Suppressor macrophage (primary cell): ENCODE measurements around the gene FBXO21.

Source experiments
- DNase-seq, 4 experiments: peaks; one replicate each; pipeline ENCODE4 v3.0.0-alpha.2; 2020 to 2022

FBXO21 gene

GRCh38 chr12:117139025-117139717 lies 51.1 kb downstream of the FBXO21 start:
- DNase-seq = peak in 2 of 4 experiments; percentile 28 to 29

DNA sequence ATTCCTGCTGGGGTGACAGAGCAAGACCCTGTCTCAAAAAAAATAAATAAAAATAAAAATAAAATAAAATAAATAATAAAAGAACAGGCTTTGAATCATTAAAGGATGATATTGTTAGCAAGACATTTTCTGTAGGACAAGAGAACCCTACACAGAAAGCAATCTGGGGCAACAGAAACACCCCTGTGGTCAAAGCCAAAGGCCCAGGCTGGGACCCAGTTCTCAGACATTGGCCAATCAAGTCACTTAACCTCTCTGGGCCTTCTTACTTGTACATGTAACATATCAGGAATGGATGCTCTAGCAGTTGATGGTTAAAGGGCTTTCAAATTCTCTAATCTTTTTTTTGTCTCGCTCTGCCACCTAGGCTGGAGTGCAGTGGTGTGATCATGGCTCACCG lies 55.5 kb downstream of the FBXO21 start:
- DNase-seq = no peak

DNA sequence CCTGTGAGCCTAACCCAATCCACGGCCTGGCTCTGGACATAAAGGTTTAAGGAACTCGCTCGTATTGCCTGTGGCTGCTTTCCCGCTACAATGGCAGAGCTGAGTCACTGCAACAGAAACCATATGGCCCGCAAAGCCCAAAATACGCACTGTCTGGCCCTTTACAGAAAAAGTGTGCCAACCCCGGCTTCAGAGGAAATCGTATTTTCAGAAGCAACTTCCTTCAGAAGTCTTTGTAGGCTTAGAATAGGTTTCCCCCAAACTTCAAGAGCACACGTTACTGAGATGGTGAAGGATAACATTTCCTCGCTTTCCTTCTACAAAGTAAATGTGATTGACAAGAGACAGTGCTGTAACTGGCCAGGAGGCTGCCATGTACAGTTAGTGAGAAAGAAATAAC lies 56.2 kb downstream of the FBXO21 start:
- DNase-seq = peak; percentile 67 to 75 (median 72)

- no peak for DNase-seq
These were observed 59.5 kb downstream of the FBXO21 start for GRCh38 chr12:117130801-117131200.

DNA sequence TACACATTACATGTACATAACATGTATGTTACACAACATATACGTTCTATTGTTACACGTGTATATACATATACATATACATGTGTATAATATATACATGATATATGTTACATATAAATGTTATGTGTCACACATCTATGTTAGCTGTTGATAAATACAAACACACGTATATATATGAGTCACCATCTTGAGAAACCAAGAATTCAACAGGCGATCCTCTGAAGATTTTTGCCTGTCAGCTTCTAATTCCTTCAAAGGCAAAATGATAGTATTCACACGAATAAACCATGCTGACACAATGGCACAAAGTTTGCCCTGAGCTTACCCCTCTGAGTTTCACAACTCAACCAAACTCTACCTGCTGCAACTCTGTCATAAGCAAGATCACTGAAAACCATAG lies 60.9 kb downstream of the FBXO21 start:
- no peak for DNase-seq

DNA sequence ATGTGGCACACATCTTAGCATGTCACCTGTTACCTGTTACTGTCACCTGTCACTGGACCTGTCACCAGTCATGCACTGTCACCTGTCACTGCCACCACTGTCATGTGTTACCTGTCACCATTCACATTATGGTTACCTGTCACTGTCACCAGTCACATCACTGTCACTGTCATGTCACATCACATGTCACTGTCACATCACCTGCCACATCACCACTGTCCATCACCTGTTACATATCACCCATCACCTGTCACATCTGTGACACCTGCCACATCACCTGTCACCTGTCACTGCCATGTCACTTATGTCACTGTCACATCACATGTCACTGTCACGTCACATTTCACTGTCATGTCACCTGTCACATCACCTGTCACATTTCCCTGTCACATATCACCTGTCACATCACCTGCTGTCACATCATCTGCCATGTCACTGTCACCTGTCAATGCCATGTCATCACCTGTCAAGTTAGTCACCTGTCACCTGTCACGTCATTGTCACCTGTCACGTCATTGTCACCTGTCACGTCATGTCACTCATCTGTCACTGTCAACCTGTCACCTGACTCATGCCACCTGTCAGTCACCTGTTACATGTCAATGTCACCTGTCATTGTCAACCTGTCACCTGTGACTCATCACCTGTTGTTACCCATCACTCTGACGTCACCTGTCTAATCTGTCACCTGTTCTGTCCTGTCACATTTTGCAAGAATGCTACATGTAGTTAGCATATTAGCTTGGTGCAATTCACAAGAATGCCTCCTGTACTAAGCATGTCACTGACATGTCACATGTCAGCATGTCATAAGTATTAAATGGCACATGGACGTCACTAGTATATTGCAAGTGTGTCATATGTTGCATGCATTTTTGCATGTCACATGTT lies 62.1 kb downstream of the FBXO21 start:
- DNase-seq = no peak

- DNase-seq = no peak
These were observed 63.9 kb downstream of the FBXO21 start for GRCh38 chr12:117126335-117126734.

DNA sequence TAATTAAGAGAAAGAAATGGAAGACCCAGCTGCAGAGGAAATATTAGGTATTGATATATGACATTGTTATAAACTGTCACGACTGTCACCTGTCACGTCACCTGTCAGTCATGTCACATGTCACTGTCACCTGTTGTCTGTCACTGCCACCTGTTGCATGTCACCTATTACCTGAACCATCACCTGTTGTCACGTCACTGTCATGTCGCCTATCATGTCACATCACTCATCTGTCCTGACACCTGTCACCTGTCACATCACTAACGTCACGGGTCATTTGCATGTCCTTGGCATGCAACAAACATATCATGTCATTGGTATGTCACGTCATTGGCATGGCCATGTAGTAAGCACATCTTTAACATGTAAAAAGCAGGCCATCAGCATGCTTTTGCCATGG lies 64.5 kb downstream of the FBXO21 start:
- DNase-seq = no peak

DNA sequence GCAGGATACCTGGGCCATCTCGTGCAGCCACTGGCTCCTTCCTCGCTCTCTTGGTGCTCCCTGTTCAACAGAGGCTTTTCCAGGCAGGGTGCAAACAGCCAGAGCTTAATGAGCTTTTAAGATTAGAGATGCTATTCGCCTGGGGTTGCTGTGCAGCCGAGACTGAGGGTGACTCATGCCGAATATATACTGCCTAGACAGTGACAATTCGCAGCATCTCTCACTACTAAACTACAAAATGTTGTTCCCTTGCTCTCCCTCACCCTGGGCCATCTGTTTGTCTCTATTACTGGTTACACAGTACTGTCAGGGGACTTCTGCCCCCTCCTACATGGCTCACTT lies 65.0 kb downstream of the FBXO21 start:
- DNase-seq = no peak

DNA sequence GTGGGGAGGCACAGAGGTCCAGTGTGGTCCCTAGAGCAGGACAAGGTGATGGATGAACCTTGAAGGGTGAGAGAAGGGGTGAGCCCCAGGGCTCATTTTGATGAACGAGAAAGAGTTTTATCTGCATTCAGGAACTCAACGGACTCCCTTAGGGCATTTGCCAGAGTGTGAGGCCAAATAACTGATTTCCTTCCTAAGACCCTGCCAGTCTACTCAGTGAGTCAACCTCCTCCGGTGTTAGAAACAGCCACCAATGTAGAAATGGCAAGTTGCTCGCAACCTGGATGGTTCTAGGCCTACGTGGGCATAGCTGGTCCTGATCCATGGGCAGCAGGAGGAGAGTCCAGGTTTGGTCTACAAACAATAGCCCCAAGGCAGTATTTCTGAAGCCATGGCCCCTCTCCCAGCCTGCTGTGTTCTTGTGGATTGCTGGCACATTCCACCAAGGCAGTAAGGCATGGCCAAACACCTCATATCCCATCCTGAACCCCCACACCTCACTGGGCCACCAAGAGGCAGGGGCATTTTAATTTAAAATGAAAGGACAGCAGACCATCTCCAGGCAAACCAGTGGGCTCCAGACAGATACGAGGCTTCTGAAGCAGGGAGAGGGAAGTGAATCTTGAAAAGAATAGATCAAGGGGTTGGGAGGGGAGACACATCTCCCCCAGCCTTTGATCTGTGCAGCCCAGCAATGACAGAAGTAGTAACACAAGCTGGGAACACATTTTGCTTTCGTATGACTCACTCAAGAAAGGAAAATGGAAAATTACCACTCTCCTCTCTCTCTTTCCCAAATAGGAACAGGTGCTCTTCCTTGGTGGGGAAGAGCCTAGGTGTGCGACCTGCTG lies 65.6 kb downstream of the FBXO21 start:
- DNase-seq = no peak

GRCh38 chr12:117121441-117121840 lies 68.8 kb downstream of the FBXO21 start:
- DNase-seq = peak; percentile 74 to 88 (median 81)

- DNase-seq = peak in 1 of 4 experiments; percentile 12
These were observed 69.5 kb downstream of the FBXO21 start for GRCh38 chr12:117120787-117121186.

- peak in 3 of 4 experiments; percentile 42 to 57 (median 55) for DNase-seq
These were observed 70.6 kb downstream of the FBXO21 start for GRCh38 chr12:117119592-117120198.

- no peak for DNase-seq
These were observed 71.3 kb downstream of the FBXO21 start for GRCh38 chr12:117118838-117119591.

DNA sequence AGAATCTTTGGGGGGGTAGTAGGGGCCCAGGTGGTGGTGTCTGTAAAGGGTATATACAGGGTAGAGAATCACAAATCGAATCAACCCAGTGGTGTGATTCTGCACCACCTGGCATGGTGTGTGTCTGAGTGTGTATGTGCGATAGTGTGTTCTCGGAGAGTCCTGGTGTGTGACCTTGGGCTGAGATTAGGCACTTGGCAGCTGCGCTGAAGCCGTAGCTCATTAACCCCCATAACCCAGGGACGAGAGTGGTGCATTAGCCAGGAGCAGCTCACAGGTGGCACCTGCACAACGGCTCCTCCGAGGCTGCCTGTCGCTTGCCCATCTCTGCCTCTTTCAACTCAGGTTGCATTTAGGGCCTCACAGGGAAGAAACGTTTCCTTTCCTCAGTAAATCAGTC lies 75.5 kb downstream of the FBXO21 start:
- DNase-seq = no peak

DNA sequence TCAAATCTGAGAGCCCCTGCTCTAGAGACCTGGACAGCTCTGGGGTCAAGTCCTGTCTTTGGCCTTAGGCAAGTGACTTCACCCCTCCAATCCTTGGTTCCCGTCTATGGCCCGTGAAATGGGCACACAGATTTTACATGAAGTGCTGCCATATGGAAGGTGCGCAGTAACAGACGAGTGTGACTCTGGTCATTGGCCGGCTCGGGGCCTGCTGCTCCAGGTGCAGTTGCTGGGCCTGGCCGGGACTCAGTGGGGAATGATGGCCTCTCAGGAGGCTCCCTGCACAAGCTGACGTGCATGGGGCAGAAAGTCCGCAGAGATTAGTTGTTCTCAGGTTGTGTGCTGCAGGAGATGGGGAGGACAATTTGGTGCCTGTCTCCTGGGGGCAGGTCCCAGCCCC lies 77.0 kb downstream of the FBXO21 start:
- no peak for DNase-seq

DNA sequence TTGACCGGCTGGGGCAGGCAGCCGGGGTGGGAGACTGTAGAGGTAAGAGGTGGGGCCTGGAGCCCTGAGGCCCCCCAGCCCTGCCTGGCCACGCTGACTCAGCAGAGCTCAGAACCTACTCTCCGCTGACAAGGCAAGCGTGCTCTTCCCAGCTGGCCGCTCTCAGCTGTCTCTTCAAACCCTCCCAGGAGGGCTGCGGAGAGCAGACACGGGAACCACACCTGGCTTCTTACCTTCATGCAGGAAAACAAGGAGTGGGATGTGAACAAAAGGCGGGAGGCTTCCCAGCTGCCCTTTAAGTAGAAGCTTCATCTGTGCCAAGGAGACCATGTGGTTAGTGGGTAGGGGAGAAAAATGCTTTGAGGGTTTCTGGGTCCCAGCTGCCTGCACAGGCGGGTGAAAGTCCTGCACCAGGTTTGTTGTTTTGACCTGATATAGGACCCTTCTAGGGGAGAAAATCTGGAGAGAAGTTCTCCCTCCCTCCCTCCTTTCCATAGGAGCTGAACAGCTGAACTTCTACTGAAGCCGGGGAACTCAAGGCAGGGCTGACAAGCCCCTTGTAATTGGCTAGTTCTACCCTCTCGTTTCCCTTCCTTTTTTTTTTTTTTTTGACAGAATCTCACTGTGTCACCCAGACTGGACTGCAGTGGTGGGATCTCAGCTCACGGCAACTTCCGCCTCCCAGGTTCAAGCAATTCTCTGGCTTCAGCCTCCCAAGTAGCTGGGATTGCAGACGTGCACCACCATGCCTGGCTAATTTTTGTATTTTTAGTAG lies 78.3 kb downstream of the FBXO21 start:
- DNase-seq = peak in 3 of 4 experiments; percentile 35 to 45 (median 42)

DNA sequence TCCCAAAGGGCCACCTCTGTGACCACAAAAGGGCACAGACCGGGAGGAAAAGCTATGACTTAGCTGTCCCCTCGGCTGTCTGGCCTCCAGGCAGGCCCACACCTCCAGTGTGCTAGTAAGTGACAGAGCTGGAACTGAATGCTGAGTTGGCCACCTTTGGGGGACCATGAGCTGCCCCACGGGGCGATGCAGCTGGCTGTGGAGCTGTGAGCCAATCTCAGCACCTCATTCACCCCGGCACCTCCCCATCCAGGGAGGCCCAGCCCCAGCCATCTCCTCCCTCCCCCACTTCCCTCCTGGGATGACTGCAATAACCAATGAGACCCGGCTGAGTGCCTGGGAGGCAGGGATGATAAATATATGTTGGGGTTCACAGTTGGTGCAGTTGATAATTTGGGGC lies 78.9 kb downstream of the FBXO21 start:
- peak in 2 of 4 experiments; percentile 27 to 38 for DNase-seq

- peak in 3 of 4 experiments; percentile 43 to 66 (median 59) for DNase-seq
These were observed 80.2 kb downstream of the FBXO21 start for GRCh38 chr12:117109943-117110635.

GRCh38 chr12:117105902-117106301 lies 84.4 kb downstream of the FBXO21 start:
- DNase-seq = no peak
